CD4-positive, alpha-beta T cell treated with Interleukin-15 for 1 hour (primary cell): ENCODE data around the gene AEBP1.
A peak's percentile ranks its signal among the peaks of the same experiment; 100 is the strongest.

Experiments
- DNase-seq: peaks from one replicate; pipeline ENCODE4 v3.0.0-alpha.2; 2020

Gene AEBP1

DNA sequence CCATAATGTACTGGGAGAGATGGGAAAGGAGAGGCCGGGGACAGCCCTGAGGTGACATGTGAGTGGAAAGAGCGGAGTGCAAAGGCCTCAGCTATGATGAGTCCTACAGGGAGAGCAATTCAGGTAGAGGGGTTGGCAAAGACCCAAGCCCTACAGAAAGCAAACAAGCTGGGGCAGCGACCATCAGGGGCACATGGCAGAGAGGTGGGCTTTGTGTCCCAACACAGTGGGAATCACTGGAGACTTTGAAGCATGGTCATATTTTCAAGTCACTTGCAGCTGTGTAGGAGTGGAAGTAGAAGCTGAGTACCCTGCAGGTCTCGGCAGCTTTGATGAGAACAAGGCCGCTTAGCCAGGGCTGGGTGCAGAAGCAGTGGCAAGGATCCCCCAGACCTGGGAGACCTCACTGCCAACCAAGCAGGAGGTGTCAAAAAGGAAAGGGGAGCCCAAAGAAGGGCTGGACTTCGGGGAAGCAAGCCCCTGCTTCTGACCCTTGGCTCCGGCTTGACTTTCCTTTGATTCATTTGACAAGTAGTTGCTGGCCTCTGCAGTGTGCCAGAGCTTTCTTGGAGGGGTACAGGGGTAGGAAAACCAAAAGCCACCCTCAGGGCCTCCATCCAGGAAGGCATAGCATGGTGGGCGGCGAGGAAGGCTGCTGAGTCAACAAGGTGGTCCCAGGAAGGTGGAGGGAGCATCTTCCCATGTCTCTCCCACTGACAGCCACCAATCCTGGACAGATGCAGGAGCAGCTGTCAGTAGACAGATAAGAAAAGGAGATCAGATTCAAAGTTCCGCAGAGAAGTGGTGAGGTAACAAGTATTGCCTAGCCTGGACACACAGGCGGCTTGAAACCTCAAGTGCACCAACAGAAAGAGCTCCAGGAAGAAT lies 36.8 kb upstream of the AEBP1 start:
- DNase-seq: peak; percentile 7

DNA sequence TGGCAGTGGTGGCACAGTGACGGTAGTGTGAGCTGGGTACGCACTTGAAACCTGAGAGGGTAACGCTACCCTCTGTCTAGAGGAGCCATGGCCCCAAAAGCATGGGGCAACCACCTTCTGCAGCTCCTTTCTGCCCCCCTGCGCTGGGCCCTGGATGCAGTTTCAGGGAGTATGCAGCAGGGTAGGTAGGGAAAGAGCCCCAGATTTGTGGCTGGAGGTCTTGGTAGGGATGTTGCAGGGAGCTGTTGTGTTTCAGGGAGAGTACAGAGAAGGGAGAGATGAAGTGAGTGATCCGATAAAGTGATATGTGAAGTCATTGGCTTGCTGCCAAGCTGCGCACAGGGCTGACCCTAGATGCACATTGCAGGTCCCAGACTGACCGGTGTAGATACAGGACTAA lies 36.1 kb upstream of the AEBP1 start:
- DNase-seq: peak; percentile 3

DNA sequence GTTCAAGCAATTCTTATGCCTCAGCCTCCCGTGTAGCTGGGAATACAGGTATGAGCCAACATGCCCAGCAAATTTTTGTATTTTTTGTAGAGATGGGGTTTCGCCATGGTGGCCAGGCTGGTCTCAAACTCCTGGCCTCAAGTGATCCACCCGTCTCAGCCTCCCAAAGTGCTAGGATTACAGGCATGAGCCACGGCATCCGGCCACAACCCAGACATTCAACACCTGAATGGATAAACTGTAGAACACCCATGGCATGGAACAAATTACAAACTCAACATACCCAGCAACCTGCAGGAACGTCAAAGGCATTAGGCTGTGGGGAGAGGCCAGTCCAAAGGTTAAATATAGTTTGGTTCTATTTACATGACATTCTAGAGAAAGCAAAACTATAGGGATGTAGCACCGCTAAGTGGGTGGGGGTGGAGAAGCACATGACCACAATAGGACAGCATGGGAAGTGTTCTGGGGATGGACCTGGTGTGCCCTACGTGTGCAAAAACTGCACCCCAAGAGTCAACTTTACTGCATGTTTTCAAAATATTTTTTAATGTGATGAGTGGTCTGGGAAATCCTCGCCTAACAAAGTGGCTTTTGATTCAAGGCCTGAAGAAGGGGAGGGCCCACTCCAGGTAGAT lies 32.3 kb upstream of the AEBP1 start:
- no peak for DNase-seq

DNA sequence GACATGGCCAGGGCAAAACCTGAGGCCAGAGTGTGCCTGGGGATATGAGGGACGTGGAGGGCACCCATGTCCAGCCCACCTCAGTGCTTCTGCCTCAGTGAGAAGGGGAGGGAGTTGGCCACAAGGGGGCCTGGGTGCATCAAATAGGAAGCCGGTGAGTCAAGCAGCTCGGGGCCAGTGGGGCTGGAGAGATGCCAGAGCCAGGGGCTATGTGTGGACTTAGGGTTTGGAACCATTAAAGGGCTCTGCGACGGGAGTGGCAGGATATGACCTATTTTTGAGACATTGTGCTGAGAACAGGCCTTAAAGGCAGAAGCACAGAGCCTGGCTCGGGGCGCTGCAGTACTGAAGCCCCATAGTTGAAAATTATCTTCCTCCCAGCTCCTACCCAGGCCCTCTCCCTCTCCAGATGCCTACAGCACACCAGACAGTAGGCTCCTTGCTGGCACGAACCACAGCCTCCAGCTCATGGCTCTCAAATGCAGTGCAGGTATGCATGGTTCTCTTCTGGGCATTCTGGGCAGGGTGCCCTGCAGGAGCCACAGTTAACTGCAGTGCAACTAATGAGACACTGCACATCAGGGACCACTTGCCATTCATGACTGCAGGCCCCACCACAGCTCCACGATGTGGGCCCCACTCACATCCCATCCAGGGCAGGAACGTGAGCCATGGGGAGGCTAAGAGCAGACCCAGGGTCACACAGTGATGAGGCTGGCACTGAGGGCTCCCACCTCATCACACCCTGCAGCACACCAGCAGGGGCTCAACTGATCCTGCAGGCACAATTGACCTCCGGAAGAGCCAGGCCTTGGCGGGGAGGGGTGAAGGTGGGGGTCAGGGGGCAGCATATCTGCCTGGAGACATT lies 31.5 kb upstream of the AEBP1 start:
- DNase-seq: peak; percentile 52

DNA sequence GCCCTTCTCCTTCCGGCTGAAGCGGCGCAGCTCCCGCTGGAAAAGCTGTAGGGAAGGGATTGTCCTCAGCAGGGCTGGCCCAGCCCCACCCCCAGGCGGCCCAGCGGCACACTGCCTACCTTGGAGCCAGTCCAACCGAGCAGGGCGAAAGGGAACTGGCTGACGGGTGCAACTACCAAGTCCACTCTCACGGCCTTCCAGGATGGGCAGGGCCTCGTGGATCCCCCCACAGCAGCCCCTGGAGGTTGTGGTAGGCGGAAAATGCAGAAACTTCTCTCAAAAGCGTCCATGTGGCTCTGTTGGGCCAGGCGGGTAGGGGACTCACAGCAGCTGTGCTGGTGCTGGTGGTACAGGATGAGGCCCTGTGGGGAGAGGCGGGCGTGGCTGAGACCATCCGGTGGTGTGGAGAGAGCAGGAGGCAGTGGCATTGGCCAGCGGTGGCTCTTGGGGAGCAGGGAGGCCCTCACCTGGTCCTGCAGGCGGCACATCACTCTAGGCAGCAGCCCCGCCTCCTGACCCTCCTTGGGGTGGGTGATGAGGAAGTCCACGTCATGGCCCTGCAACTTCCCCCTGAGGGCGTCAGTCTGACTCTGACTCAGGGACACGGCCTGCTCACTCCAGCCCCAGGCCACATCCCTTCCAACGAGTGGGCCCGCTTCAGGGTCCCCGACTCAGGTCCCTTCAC lies 30.3 kb upstream of the AEBP1 start:
- peak; percentile 87 for DNase-seq

DNA sequence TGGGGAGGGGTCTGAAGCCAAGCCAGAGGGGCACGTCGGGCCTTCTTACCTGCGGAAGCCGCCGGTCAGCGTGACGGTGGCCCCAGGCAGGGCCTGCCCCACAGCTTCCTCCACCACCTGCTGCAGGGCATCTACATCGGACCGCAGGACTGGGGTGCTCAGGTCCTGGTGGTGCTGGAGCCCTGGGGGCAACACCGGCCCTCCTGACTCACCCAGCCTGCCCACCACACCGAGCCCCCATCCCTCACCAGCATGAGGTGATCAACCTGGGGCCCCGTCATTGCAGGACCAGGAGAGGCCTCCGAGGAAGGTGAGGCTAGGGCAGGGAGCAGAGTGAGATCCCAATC lies 29.8 kb upstream of the AEBP1 start:
- DNase-seq: no peak

DNA sequence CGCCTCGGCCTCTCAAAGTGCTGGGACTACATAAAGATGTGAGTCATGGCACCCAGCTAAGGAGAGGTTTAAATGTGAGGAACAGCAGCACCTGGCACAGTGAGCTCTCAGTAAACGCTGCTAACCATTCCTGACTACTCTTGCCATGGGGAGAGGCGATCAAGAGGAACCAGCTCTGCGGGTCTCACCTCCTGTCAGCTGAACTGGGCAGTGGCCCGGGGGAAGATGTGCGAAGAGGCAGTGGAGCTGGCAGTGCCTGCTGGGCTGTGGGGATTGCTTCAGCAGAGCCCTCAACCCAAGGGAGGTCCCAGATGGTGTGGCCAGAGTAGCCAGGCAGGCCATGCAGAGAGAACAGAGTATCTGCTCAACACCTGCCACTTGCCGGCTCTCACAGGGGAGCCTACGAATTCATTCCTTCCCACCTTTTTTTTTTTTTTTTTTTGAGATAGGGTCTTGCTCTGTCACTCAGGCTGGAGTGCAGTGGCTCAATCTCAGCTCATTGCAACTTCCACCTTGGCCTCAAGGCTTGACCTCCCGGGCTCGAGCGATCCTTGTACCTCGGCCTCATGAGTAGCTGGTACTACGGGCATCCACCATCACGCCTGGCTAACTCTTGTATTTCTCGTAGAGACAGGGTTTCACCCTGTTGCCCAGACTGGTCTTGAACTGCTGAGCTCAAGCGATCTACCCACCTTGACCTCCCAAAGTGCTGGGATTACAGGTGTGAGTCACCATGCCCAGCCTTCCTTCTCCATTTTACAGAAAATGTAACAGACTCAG lies 28.7 kb upstream of the AEBP1 start:
- DNase-seq: no peak

DNA sequence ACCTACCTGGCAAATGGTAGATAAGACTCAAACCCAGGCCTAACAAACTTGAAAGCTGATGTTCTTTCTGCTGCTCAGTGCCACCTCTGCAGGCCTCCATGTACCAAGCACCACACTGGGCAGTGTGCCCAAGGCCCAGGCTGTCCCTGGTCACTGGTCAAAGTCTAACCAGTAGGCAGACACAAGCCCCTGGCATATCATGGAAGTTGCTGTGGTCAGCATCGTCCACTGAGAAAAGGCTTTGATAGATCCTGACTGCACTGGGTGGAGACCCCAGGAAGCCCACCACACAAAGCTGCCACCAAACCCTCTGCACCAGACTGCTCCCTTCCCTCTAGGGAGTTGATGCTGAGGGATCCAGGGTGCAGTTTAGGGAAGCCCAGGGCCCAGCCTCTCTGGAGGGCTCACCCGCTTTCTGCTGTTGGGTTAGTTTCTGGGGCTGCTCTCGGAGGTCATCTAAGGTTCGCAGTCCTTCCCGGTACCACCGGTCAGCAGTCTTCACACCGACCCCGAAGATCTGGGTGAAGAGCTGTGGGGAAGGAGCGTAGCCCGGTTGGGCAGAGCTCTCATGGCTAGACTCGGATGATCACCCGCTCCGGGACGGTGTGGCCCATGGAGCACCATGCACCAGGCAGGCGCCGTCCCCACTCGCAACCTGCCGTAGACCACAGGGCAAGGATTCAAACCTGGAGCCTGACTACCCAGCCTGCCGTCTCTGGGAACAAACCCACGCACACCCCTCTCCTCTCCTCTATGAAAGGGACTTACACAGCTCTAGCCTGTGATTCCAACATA lies 27.8 kb upstream of the AEBP1 start:
- peak; percentile 15 for DNase-seq

DNA sequence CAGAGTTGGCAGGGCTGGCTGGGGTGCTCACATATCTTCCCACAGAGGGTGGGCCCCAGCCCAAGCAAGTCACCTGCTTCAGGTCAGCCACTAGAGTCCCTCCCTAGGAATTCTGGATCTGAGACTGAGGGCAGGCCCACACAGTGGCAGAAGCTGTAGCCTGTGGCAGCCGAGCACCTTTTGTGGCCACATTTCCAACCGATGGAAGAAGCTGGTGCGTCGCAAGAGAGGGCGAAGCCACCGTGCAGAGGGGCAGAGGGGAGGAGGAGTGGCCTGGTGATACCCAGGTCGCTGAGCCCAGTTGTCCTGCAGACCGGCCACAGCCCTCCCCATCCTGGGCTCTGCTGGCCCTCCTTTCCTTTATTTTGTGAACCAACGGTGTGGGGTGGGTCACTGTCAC lies 27.1 kb upstream of the AEBP1 start:
- DNase-seq: peak; percentile 15

DNA sequence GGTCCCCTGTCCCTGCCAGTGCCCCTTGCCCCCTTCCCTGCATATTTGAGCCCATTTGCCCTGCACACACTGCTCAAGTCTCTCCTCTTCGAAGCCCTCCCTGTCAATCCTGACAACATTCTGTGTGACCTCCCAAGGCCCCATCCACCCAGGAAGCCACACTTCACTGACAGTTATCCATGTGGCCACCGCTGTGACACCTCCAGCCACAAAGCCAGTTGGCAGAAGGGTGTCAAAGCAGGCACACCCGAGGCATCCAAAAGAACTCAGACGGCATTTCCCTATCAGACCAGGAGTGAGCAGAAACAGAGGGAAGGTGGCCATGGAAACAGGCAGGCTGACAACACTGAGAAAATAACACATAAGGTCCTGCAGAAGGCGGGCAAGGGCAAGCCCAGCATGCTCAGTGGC lies 26.5 kb upstream of the AEBP1 start:
- DNase-seq: peak; percentile 20

DNA sequence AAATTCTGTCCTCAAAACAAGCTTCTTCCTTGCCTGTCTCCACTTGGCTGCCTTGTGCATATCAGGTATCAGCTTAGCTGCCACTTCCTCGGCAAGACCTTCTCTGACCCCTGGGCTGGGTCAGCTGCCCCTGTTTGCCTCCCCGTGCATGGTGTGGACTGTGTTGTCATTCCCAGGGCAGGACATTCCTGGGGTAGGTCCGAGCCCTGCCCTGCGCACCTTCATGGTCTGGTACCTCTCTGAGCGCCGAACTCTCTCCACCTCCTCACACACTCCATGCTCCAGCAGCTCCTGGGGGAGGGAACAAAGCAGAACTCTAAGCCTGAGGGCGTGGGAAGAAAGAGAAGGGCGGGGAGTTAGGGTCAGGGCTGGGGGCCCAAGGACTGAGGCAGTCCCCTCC lies 25.6 kb upstream of the AEBP1 start:
- no peak for DNase-seq

DNA sequence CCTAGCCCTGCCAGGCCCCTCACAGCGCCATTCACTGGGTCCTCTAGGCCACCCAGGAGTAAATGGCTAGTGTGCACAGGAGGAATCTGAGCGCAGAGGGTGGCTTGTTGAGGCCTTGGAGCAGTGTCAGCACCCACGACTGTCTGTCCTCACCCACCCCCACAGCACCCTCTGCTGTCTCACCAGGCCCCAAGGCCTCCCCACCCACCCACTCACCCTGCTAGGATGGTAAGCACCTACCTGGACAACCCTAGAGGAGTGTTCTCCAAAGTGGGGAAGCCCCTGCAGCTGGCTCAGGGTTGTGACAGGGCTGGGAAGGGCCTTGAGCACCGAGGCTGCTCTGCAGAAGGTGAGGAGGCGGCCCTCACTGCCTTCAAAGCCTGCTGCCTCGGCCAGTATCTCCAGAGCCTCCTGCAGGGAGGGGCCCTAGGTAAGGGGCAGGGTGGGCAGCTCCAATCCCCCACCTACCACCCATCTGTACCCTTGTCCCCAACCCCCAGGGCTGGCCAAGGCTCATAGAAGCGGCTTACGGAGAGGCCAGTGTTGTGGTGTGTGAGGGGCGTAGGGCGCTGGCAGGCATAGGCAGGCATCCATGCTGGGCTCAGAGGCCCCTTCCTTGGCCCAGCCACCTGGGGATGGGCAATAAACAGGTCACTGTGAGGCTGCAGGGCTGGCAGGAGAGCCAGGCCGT lies 24.7 kb upstream of the AEBP1 start:
- DNase-seq: no peak

DNA sequence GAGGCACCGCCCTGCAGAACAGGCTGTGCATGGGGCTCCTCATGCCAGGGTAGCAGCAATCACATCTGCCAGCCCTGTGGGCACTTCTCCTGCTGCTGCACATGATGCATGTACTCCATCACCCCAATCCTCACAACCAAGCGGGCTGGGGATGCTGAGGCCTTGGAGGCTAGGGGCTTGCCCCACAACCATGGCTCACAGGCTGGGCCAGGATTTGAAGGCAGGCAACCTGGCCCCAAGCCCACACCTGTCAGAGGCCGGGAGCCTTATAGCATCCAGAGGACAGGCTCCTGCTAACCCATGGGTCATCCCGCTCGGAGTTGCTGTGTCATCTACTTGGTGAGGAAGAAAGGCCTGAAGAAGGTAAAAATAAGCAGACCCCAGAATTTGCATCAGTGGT lies 24.0 kb upstream of the AEBP1 start:
- no peak for DNase-seq

DNA sequence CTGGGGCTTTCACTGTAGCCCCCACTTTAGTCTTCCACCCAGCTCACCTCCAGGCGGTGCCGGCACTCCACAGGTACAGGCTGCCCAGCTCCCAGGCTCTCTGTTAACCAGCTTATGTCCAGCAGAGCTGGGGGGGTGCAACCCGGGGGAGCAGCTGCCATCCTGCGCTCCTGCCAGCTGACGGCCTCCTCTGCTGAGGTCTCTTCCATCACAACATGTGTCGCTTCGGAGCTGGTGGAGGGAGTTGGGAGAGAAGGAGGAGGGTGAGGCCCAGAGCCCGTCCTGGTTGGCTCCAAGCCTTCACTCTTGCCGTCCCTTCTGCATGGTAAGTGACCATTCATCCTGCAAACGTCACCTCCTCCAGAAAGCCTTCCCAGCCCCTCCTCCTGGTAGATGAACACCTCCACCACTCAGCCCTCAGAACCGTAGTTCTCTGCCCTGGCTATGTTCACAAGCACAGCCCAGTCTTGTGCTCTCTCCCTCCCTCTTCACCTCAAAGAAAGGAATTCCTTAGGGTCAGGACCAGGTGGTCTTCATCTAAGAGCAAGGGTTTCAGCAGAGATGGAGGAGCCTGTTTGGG lies 23.4 kb upstream of the AEBP1 start:
- DNase-seq: no peak

DNA sequence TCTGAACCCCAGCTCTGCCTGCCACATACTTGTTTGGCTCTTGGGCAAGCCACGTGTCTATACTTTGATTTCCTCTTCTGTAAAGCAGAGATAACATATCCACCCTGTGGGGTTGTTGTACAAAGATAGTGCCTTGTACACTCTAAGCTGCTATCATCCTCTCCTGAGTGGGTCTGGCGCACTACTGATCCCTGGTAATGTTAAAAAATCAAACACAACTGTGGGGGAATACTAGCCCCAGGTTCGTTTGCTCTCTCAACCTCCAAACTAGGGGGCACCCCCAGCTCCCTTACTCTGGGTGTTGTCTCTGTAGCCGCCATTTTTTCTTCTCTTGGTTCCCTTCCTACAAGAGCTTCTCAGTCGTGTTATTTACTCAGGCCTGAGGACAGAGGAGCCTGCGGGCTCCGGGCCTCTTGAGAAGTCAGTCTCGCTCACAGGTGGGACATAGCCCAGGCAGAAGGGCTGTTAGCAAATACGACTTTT lies 22.8 kb upstream of the AEBP1 start:
- DNase-seq: no peak

DNA sequence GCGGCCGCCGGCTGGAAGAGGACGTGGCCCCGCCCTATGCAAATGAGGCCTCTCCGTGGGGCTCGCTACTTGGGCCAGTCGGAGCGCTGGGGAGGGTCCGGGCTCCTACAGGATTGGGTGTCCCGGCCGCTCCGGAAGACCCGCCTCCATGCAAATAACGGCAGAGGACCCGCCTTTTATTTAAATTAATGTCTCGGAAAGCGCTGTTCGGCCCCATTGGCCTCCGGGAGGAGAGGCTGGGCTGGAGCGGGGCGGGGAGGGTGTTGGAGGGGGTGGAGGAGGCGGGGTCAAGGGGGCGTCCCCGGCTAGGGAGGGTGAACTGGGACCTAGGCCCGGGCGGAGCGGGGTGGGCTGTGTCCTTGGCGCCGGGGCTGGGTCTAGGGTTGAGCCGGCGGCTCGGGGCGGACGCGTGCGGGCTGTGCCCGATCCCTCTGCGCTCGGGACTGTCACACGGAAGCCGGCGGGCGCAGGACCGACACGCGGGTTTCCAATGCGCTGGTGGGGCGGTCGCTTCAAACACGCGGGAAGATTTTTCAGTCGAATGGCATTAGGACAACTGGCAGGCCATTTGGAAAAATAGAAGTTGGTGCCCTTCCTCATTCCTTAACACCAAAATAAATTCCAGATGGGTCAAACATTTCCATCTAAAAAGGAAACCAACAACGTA lies 21.5 kb upstream of the AEBP1 start:
- peak; percentile 100 for DNase-seq

DNA sequence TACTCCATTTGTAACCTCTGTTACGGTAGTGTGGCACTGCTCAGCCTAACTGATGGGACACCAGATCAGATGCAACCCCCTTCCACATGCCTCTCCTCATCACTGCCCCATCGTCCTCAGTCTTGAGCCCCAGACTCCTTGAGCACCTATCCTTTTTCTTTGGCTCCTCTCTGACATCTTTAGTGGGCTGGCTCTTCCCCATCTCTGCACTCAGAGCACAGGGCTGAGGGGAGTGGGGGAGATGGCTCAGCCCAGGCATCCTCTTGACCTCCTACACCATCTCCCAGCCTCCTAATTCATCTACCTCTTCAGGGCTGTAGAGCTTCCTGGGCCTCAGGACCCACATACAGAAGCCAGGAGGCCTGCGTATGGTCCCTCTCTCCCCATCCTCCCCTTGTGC lies 20.3 kb upstream of the AEBP1 start:
- no peak for DNase-seq

DNA sequence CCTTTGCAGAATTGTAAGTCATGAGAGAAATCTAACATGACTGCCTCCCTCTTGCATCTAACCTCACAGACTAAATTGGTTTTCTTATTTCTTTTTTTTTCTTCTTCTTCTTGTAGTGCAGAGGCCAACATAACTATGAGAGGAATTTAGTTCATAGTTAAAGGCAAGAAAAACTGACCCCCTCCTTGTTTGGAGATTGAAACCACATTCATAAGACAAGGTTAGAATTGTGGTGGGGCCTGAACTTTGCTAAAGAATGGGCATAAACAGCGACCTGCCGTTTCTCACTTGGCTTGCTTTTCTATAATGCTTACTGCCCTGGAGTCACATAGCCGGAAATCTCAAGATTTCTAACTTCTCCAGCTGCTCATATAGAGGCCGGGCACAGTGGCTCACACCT lies 19.4 kb upstream of the AEBP1 start:
- DNase-seq: no peak

DNA sequence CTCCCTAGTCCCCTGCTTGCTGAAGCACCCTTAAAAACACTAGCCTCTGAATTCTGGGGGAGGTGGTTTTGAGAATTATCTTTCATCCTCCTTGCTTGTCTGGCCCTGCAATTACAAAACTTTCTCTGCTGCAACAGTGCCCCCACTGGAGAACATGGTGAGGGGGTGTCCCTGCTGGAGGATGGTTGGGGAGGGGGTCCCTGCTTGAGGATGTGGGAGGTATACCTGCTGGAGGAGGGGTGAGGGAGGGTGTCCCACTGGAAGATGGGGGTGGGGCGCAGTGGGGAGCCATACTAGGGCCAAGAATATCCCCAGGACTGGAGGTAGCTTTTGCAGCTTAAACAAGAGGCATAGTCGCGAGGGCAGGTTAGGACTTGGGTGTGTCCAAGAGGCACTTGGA lies 18.6 kb upstream of the AEBP1 start:
- DNase-seq: no peak

DNA sequence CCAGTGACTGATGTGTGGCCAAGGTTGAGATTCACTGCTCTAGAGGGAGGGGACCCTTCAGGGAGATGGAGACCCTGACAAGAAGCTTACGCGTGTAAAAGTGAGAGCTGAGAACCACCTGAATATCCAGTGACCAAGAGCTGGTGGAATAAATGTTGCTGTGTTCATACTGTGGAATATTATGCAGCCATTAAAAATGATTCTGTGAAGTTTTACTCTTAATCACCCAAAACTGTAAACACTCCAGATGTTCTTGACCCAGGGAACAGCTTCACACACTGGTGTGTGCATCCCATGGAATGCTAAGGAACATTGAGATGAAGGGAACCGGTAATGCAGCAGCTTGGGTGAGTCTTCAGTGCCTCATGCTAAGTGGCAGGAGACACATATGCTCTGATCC lies 17.5 kb upstream of the AEBP1 start:
- no peak for DNase-seq
